HAP-1 (cell line): ENCODE measurements around the gene CMSS1.

Experiments
- DNase-seq, 2 experiments: peaks; one replicate each; pipeline ENCODE4 v3.0.0-alpha.2; 2016 to 2020; ENCODE audit warnings: low spot score in 2 of 2
- H3K27me3 ChIP-seq: fragments of 250-450 bp; sonication (Bioruptor Pico); 2 replicates; pipeline ENCODE4 v1.5.1; 2020; ENCODE audit warnings: low read depth, mild to moderate bottlenecking, moderate library complexity
- H3K36me3 ChIP-seq: fragments of 250-450 bp; sonication (Bioruptor Pico); replicated peaks from 2 replicates; pipeline ENCODE4 v1.5.1; 2020; ENCODE audit warnings: mild to moderate bottlenecking
- H3K4me1 ChIP-seq: fragments of 250-450 bp; sonication (Bioruptor Pico); 2 replicates; pipeline ENCODE4 v1.5.1; 2020; ENCODE audit warnings: mild to moderate bottlenecking
- H3K4me3 ChIP-seq: fragments of 250-450 bp; sonication (Bioruptor Pico); 2 replicates; pipeline ENCODE4 v1.5.1; 2020; ENCODE audit warnings: mild to moderate bottlenecking, moderate library complexity
- H3K9me3 ChIP-seq: fragments of 250-450 bp; sonication (Bioruptor Pico); 2 replicates; pipeline ENCODE4 v1.5.1; 2020; ENCODE audit warnings: mild to moderate bottlenecking, moderate library complexity
- in situ Hi-C: fragments of 300-500 bp; cut with MboI; formaldehyde crosslinking; loops from 3 replicates; pipeline ENCODE4 v1.14.3; 2020; ENCODE audit warnings: low sequenced_read_pairs, inconsistent platforms, mixed read lengths

The CMSS1 gene

GRCh38 chr3:99966662-99967416 is 149.2 kb downstream of the CMSS1 start:
- Histone ChIP-seq H3K4me3 (no peak overlapping the region), H3K4me1 (no peaks in the 10 kb centered on the region), H3K36me3 (no peaks in the 10 kb centered on the region), H3K27me3 (no peaks in the 10 kb centered on the region), H3K9me3 (no peaks in the 10 kb centered on the region)
- in situ Hi-C loops = no loop called here
- DNase-seq = no peak

DNA sequence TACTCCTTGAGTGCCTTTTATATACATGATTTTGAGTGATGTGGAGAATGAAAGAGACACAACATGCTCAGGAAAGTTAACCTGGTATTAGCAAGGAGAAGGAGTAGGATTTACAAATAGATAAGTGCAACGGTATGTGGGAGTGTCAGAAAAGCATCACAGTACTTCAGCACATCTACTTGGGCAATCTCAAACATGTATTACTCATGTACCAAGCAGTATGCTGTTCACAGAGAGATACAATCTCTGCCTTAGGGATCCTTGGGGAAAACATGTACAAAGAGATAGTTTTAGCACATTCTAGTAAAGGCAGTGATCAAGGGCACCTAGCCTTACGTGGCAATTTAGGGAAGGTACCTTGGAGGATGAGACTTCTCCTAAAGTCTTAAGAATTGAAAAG is 150.1 kb downstream of the CMSS1 start:
- no peaks in the 10 kb centered on the region for H3K9me3 ChIP-seq
- no peaks in the 10 kb centered on the region for H3K36me3 ChIP-seq
- no peaks in the 10 kb centered on the region for H3K4me1 ChIP-seq
- in situ Hi-C loops = no loop called here
- H3K27me3 ChIP-seq = no peaks in the 10 kb centered on the region
- DNase-seq = no peak
- no peak overlapping the region for H3K4me3 ChIP-seq

DNA sequence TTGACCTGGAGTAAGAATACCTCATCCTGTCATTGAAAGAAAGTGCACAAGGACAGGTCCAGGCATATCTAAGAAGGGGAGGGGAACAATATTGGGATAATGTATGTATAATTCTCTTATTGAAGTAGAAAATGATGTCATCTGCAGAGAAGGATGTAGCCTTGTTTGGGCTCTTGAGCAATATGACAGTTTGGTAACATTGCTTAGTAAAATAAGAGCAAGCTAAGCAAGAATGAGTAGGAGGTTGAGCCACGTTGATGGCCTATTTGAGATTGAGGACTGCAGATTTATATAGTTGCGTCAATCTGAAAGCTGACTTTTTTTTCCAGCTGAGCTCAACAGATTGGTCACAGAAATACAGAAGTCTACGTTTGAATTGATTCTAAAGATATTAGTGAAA is 151.5 kb downstream of the CMSS1 start:
- DNase-seq = no peak
- no peak overlapping the region for H3K4me3 ChIP-seq
- H3K27me3 ChIP-seq = no peaks in the 10 kb centered on the region
- no peaks in the 10 kb centered on the region for H3K36me3 ChIP-seq
- no peaks in the 10 kb centered on the region for H3K4me1 ChIP-seq
- in situ Hi-C loops = no loop called here
- no peaks in the 10 kb centered on the region for H3K9me3 ChIP-seq

- no peaks in the 10 kb centered on the region for H3K36me3 ChIP-seq
- no peak for DNase-seq
- H3K4me3 ChIP-seq = no peak overlapping the region
- in situ Hi-C loops = no loop called here
- no peaks in the 10 kb centered on the region for H3K4me1 ChIP-seq
- H3K9me3 ChIP-seq = no peaks in the 10 kb centered on the region
- no peaks in the 10 kb centered on the region for H3K27me3 ChIP-seq
Observed at GRCh38 chr3:99970198-99970597, 152.5 kb downstream of the CMSS1 start.

DNA sequence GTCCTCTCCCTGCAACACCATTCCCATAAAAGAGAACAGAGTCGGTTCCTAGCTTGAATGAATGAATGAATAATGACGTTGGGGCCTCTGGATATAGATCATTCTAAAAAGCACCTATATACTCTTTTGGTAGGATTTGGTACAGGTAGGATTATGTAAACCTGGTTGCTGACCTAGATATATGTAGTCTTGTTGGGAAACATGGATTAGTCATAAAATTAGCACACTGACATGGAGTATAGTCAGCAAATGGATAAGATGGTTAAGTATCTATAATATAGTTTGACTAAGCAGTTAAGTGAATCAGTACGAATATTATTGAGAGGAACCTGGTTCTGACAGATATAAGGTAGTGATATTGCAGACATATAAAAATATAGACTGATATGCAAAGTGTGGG is 154.1 kb downstream of the CMSS1 start:
- H3K9me3 ChIP-seq = no peaks in the 10 kb centered on the region
- no peaks in the 10 kb centered on the region for H3K4me1 ChIP-seq
- H3K36me3 ChIP-seq = no peaks in the 10 kb centered on the region
- no peak overlapping the region for H3K4me3 ChIP-seq
- no peak for DNase-seq
- in situ Hi-C loops = no loop called here
- no peaks in the 10 kb centered on the region for H3K27me3 ChIP-seq

DNA sequence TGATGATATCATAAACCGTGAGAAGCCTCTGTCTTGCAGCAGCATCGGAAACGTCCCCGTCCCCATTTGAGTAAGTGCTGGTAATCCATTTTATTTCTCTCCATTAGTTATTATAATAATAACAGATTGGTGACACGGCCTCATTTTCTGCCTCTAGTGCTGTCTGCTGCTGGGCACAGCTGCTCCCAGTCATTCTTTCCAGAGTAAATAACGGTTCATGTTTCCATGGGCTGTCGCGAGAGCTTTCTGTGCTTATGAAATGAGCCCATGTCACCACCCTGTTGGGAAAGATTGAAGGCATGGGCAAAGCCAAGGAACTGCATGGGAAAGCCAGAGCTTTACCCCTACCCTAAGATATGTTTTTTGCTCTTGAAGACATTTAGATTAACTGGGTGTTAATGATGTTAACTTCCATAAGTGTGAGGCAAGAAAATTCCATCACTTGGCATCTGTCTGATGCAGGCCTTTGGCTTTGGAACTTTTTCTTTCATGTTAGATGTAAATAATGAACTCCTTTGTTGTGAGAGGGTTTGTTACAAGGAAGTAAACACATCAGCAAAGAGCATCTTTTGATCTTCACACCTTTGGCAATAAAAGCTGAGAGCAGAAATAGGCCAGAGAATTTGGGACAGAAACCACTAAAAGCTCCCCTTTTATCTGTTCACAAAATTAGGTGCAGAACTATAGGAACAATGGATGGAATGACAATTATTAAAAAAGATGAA is 154.9 kb downstream of the CMSS1 start:
- in situ Hi-C loops = no loop called here
- no peak for DNase-seq
- no peaks in the 10 kb centered on the region for H3K4me1 ChIP-seq
- H3K9me3 ChIP-seq = no peaks in the 10 kb centered on the region
- H3K4me3 ChIP-seq = no peak overlapping the region
- H3K27me3 ChIP-seq = no peaks in the 10 kb centered on the region
- no peaks in the 10 kb centered on the region for H3K36me3 ChIP-seq

- no peaks in the 10 kb centered on the region for H3K27me3 ChIP-seq
- in situ Hi-C loops = no loop called here
- H3K4me1 ChIP-seq = no peaks in the 10 kb centered on the region
- H3K9me3 ChIP-seq = no peaks in the 10 kb centered on the region
- no peaks in the 10 kb centered on the region for H3K36me3 ChIP-seq
- DNase-seq = no peak
- H3K4me3 ChIP-seq = no peak overlapping the region
Observed at GRCh38 chr3:99974989-99975388, 157.3 kb downstream of the CMSS1 start.

- H3K9me3 ChIP-seq = no peaks in the 10 kb centered on the region
- no peak overlapping the region for H3K4me3 ChIP-seq
- in situ Hi-C loops = no loop called here
- H3K4me1 ChIP-seq = no peaks in the 10 kb centered on the region
- H3K27me3 ChIP-seq = no peaks in the 10 kb centered on the region
- no peak for DNase-seq
- no peaks in the 10 kb centered on the region for H3K36me3 ChIP-seq
Observed at GRCh38 chr3:99976584-99976983, 158.9 kb downstream of the CMSS1 start.

GRCh38 chr3:99978221-99978620 is 160.6 kb downstream of the CMSS1 start:
- no peak overlapping the region for H3K4me3 ChIP-seq
- no peaks in the 10 kb centered on the region for H3K9me3 ChIP-seq
- in situ Hi-C loops = no loop called here
- no peak for DNase-seq
- H3K27me3 ChIP-seq = no peaks in the 10 kb centered on the region
- H3K36me3 ChIP-seq = no peaks in the 10 kb centered on the region
- H3K4me1 ChIP-seq = no peaks in the 10 kb centered on the region

GRCh38 chr3:99980606-99981005 is 162.9 kb downstream of the CMSS1 start:
- Histone ChIP-seq H3K36me3 (no peaks in the 10 kb centered on the region), H3K9me3 (no peaks in the 10 kb centered on the region), H3K27me3 (no peaks in the 10 kb centered on the region), H3K4me1 (peaks cover 9% of the 10 kb centered on the region), H3K4me3 (no peak overlapping the region)
- DNase-seq = no peak
- in situ Hi-C loops = no loop called here

GRCh38 chr3:99981138-99981537 is 163.5 kb downstream of the CMSS1 start:
- in situ Hi-C loops = no loop called here
- Histone ChIP-seq H3K4me1 (peaks cover 9% of the 10 kb centered on the region), H3K36me3 (no peaks in the 10 kb centered on the region), H3K4me3 (no peak overlapping the region), H3K27me3 (no peaks in the 10 kb centered on the region), H3K9me3 (no peaks in the 10 kb centered on the region)
- DNase-seq = no peak

GRCh38 chr3:99982650-99983049 is 165.0 kb downstream of the CMSS1 start:
- Histone ChIP-seq H3K27me3 (no peaks in the 10 kb centered on the region), H3K9me3 (no peaks in the 10 kb centered on the region), H3K36me3 (no peaks in the 10 kb centered on the region), H3K4me3 (no peak overlapping the region), H3K4me1 (peaks cover 11% of the 10 kb centered on the region)
- in situ Hi-C loops = no loop called here
- DNase-seq = no peak

DNA sequence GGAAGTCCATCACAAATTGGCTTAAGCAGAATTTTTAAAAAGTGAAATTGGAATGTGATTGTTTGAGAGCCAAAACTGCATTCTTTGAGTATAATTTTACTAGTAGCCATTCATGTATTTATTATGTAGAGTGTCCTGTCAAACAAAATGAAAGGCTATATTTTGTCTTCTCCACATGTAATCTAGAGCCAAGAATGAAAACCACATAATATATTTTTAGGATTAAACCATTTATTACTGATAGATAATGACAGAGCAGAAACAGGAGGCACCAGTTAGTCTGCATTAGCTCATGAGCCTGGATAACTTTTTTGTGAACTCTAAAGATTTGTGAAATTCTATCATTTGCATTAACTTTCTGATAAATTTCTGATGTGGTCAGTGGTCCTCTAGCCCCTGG is 166.5 kb downstream of the CMSS1 start:
- Histone ChIP-seq H3K9me3 (no peaks in the 10 kb centered on the region), H3K27me3 (no peaks in the 10 kb centered on the region), H3K36me3 (no peaks in the 10 kb centered on the region), H3K4me3 (no peak overlapping the region), H3K4me1 (peaks cover 18% of the 10 kb centered on the region)
- in situ Hi-C loops = no loop called here
- no peak for DNase-seq

- Histone ChIP-seq H3K4me1 (peaks cover 18% of the 10 kb centered on the region), H3K27me3 (no peaks in the 10 kb centered on the region), H3K36me3 (no peaks in the 10 kb centered on the region), H3K4me3 (no peak overlapping the region), H3K9me3 (no peaks in the 10 kb centered on the region)
- in situ Hi-C loops = no loop called here
- DNase-seq = no peak
Observed at GRCh38 chr3:99984668-99985067, 167.0 kb downstream of the CMSS1 start.
